ENCODE measurements around the gene ACIN1.
A peak's percentile ranks its signal among the peaks of the same experiment; 100 is the strongest.
"Not testable (repeated sequence)": the region's sequence is repeated elsewhere in the genome, so short reads cannot be mapped to it uniquely, and the experiment has no call there.

ACIN1 gene

DNA sequence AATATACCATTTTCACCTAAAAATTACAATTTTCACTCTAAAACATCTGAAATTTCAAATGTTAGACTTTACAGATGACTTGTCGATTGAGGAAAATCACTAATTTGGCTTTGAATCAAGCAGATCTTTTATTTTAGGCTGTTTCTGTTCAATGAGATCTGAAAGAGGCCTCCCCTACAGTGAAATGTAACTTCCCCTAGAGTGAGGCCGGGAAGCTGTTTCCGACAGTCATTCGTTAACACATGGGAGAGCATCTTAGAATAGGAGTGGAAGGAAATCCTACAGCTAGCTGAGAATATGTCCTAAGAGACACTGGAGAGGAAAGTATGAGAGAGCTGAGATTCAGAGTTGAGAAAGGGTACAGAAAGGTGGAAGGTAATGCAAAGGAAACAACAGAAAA, 79.3 kb downstream of the ACIN1 start:
- DNase-seq (ENCODE audit: low read depth, low spot score), result no peak

- DNase-seq (ENCODE audit: low read depth, low spot score), result not testable (repeated sequence)
These were observed 81.2 kb downstream of the ACIN1 start for GRCh38 chr14:23013749-23014054.

GRCh38 chr14:23013054-23013748, 81.7 kb downstream of the ACIN1 start:
- no peak for DNase-seq (ENCODE audit: low read depth, low spot score)

DNA sequence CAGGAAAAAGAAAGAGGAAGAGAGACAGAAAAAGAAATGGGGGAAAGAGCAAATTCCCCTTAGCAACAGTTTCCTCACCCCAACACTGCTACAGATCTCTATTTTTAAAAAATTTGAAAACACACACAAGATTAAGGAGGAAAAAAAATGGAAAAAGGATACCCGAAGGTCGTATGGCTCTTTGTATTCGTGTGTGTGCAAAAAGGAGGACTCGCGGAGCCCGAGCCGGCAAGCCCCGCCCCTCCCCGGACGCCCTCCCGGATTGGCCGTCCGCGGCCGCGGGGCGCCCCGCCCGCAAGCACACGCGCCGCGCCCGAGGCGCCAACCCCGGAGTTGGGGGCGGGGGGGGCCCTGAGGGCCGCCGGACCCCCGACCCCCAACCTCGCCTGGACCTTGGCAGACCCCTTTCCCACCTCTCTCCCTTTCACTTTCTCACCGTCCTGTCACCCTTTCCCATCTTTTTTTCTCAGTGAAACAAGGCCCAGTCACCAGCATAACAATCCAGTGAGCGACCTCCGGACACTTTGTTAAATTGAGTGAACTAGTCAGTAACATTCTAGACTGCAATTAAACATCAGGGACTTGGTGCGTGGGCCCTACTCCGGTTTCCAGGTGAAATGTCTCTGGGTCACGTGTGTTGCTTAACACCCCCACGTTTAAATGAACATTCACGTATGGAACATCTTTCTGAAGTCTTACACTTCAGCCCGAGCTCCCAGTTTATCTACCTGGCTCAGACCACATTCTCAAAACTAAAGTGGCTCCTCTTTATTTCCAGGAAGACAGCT, 84.8 kb downstream of the ACIN1 start, which contains the start of gene C14orf93:
C14orf93 (minus strand) TSS at position 205 of the 788 bp plus-strand sequence. CDS start 11,120 bp downstream, outside the sequence.
- peak; percentile 79 for DNase-seq (ENCODE audit: low read depth, low spot score)

- DNase-seq (ENCODE audit: low read depth, low spot score), result no peak
These were observed 85.4 kb downstream of the ACIN1 start for GRCh38 chr14:23009483-23009938.

DNA sequence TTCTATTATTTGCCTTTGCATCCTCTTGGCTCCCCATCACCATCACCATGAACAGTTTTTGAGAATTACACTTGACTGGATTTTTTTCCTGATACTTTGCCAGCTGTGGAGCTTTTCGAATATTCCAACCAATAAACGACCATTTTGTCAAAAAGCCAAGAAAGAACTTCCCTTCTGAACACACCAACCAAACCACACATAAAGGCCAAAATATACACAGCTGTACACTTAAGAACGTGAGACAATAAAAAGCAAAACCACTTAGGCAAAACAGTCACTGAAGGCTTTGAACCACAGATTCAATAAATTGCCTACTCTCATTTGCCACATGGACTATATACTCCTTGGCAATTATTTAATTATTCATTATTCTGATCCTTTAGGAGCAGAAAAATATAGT, 86.1 kb downstream of the ACIN1 start:
- DNase-seq (ENCODE audit: low read depth, low spot score), result no peak
